Measurements from ENCODE around the gene RALGAPA2.
"Not testable (repeated sequence)": the region's sequence is repeated elsewhere in the genome, so short reads cannot be mapped to it uniquely, and the experiment has no call there.

Gene RALGAPA2

DNA sequence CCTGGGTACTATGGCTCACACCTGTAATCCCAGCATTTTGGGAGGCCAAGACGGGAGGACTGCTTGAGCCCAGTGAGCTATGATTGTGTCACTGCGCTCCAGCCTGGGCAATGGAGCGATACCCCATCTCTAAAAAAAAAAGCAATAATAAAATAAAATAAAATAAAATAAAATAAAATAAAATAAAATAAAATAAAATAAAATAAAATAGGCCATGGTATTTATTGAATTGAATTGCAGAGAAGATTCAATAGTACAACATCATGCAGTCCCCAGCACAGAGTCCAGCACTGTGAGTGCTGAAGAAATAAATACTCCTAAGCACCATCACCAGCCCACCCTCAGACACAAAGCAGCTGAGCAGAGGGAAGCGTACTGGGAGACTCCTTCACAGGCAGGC lies 144.7 kb downstream of the RALGAPA2 start:
- DNase-seq, result no peak

DNA sequence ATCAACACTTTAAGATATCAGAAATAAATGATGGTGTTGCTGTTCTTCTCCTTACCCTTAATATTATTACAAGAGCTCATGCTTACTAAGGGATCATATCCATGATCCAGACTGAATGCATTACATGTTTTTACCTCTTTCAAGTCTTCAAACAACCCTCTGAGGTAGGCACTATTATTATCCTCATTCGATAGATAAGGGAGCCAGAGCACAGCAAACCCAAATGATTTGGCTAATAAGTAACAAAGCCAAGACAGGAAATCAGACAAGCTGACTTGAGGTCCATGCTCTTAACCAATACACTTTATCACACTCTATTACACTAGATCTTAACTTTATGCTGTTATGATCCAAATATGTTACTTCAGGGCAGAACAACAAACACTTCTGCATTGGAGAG lies 145.9 kb downstream of the RALGAPA2 start:
- DNase-seq, result no peak

DNA sequence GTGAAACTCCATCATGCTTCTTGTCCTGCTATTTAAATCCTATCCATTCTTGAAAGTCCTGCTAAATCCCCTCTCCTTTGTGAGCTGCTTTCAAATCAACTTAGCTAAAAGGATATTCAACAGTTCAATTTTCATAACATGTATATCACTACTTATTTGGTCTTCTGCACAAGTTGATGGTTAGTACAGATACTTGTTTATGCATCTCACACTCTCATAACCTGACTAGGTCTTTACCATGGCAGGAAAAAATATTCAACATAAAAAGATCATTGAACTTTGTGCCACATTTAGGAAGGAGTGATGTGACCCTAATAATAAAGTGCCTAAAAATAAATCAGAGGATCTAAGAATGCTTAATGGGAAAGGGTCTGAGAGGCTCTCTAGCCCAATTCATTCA lies 148.2 kb downstream of the RALGAPA2 start:
- no peak for DNase-seq

DNA sequence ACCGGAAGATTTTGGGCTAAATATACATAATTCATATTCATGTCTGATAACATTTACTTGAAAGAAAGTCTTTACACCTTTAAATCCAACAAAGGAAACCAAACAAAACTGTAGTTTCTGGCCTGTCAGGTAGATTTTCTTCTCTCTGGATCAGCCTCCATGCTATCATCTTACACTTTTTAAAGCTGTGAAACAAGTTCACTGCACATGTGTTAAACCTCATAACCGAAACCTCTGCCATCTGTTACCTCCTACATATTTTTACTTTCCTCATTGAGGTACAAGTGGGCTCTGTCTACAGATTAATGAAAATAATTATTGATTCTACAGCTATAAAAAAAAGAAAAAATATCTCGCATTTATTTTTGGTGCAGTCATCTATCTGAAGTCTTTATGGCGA lies 149.9 kb downstream of the RALGAPA2 start:
- peak; percentile 37 for DNase-seq

DNA sequence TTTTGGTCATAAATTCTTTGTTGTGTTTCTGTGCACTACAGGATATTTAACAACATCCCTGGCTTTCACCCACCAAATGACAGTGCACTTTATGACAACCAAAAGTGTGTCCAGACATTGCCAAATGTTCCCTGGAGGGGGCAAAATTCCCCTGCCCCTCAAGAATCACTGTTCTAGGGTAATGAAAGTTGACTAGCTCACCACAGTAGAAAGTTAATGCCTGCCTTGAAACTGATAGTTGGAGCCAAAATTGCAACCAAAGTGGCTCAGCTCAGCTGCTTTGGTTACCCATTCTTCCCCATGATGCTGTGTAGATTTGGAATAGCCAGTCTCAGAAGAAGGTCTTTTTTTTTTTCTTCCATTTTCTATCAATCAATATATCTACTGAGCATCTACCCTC lies 150.6 kb downstream of the RALGAPA2 start:
- DNase-seq, result no peak

DNA sequence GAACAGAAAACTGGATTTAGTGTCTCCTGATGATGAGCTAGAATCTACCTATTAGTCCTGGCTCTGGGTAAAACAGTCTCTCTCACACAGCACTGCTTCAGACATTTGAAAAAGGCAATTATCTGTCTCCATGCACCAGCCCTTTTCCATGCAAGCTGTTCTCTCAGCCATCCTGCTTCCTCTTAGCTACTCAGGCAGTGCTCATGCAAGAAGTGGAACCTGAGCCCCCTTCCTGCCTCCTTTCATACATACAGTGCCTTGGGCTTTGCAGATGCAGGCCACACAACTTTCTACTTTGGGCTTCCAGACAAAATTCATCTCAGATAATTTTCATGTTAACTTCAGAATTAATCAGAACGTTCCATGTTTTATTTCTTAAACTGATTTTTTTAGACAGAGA lies 151.3 kb downstream of the RALGAPA2 start:
- DNase-seq, result peak; percentile 25

DNA sequence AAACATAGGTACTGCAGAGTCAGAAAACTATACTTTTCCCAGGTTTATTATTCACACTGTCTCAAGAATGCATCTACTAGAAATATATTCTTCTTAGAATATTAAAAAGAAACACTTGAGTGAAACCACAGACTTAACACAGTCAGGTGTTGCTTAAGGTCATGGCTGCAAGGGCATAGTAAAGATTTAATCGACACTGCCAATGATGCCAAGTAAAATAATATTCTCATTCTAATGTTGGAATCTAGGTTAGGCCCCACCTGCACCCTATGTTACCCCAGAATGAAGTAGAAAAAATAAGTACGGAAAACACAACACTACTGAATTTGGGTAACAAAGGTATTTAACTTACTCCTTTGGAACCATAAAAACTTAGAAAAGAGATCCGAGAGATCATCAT lies 155.0 kb downstream of the RALGAPA2 start:
- no peak for DNase-seq

DNA sequence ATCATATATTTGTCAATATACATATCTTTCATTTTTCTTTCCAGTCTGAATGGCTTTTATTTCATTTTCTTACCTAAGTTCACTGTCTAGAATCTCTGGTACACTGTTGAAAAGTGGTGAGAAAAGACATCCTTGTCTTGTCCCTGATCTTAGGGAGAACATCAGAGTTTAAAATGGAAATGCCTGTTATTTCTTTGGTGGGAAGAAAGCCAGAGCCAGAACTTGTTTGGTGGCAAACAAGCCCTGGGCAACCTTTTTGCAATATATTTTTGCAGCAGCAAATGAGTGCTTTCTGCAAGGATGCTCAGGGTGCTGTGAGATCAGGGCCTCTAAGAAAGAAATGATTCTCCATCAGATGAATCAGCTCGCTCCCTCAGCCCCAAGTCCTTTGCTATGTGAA lies 156.6 kb downstream of the RALGAPA2 start:
- no peak for DNase-seq

DNA sequence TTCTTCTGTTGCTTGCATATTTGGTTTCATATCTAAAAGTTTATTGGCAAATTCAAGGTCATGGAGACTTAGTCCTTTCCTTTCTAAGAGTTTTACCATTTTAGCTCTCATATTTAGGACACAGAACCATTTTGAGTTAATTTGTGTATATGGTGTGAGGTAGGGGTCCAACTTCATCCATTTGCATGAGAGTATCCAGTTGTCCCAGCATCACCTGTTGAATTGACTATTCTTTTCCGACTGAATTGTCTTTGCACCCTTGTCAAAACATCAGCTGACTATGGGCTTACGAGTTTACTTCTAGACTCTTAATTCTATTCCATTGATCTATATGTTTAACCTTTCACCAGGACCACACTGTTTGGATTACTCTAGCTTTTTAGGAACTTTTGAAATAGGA lies 157.5 kb downstream of the RALGAPA2 start:
- DNase-seq, result no peak

DNA sequence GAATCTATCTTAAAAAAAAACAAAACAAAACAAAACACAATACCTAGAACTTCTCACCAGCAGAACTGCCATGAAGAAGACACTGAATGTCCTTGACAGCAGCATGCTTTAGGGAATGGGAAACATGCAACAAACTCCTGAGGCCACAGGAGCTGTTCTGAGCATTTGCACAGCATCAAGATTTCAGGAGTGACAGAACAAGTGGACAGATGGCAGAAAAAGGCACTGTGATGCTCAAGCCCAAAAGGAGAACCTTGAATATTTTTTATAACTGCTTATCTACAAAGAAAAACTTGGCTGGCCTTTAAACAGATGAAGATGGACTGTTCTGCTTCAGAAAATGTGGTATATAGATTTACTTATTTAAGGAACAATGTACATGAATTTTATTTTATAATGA lies 158.9 kb downstream of the RALGAPA2 start:
- no peak for DNase-seq

DNA sequence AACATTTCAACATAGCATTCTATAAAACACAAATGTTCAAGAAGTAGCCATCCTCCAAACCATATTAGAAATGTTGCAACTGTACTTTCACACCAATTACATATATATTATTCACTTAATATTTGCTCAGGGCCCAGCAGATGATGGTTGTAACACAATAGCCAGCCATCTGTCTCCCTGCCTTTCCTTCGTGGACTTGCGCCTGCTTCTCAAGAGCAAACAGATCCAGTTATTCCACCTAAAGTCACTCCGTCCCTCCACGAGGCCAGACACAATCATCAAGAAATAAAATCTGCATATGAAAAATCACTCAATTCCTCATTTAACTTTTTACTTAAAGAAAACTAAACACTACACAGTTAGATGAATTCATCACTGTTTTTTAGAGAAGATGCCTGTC lies 160.4 kb downstream of the RALGAPA2 start:
- peak; percentile 74 for DNase-seq

DNA sequence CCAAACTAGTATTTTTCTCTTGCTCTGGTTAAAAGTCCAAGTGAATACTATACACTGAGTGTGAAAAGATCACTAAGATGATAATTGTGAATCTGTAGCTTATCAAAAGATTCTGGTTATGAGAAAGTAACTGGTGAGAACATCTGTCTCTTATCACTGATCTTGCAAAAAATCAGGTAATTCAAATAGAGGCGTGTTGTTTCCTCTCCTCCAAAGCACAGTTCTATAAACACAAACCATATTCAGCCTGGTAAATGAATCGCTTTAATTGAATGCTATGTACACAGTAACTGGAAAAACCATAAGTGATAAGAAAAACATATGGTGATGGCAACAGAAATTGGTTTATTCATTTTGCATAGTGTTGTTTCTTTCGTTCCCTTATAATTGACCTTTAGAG lies 161.0 kb downstream of the RALGAPA2 start:
- DNase-seq, result peak; percentile 55

DNA sequence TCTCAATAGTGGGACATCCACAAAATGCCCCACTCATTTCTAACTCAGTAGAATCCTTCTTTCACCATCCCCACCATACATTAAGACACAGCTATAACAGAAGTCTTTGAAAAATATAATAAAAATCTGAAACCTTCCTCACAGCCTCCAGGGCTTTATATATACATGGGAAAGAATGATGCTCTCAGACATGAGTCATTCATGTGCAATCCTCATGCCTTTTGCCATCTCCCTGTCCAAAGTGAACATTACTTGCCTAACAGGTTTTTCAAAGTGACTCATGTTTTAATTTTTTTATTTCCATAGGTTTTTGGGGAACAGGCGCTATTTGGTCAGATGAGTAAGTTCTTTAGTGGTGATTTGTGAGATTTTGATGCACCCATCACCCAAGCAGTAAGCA lies 162.7 kb downstream of the RALGAPA2 start:
- peak; percentile 46 for DNase-seq

DNA sequence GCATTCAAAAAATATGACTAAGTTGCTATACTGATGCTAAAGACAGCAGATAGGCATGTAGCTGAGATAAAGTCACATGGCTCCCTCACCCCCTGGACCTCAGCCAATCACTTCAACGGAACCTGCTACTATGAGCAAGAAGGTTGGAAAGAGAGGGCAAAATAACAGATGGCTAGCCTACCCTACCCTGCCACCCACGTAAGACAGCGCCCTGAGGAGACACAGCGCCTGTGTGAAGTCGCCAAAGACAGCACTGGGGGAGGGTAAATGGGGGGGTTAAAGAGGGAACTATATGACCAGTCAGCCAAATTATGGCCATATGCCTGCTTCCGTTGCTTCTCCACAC lies 163.2 kb downstream of the RALGAPA2 start:
- DNase-seq, result peak; percentile 97

DNA sequence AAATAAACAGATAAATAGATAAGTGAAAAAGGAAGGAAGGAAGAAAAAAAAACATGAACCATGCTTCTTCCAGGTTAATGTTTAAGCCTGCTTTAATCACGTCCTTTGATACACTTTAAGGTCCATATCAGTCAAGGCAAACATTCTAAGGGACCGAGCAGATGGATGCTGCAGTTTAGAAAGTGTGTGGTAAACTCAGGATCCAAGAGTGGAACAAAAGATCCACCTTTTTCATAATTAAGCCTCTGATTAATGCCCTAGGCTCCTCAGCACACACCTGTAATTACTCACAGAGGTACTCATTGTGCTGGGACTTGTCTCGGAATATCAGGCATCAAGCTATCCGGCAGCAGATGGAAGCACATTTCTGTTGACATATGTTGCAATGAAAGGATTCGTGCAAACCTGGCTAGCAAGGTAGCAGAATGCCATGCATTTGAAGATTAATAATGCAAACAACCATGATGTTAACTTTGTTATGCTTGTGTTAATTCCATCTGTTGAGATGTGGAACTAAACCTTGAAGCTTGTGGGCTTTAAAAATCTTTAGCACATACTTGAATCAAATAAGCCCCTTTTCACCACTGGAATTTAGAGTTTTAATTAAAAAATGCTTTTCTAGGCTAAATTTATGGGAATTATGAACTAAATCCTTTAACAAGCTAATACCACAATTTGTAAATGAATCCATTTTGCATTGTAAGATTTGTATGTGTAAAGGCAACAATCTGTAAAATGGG lies 163.7 kb downstream of the RALGAPA2 start:
- DNase-seq, result peak; percentile 90

DNA sequence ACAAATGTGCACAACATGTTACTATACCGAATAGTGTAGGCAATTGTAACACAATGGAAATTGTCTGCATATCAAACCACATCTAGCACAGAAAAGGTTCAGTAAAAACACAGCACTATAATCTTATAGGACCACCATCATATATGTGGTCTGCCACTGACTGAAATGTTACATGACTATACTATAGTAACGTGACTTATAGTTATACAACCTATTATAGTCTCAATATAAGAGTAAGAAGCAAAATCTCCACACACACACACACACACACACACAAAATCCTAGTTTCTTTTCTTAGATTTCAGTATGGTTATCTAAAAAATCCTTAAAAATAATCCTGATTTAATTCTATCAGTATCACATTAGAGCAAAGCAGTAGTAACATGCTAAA lies 164.6 kb downstream of the RALGAPA2 start:
- no peak for DNase-seq

DNA sequence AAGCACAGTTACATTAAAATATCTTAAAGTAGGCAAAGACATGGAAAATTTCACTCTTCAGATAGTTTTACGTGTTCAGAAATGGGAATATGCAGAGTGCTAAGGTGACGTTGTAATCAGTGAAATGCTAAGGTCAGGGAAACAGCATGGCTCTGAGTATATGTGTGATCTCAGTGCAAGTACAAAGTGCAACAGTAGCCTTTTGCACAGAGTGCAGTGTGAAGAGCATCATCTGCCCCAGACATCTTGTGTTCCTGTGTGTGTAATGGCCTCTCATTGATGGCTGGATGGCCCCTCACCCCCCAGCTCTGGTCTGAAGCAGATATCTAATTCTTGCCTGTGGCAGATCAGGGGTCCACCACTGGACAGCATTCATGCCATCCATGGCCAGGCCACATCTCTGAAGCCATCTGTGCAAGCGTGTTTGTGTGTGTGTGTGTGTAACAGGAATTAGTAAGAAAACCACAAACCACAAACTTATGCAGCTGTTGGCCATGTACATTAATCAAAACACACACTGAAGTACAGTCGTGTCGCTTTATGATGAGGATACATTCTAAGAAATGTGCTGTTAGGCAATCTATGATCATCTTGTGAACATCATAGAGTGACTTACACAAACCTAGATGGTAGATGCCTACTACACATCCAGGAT lies 165.1 kb downstream of the RALGAPA2 start:
- DNase-seq, result no peak

DNA sequence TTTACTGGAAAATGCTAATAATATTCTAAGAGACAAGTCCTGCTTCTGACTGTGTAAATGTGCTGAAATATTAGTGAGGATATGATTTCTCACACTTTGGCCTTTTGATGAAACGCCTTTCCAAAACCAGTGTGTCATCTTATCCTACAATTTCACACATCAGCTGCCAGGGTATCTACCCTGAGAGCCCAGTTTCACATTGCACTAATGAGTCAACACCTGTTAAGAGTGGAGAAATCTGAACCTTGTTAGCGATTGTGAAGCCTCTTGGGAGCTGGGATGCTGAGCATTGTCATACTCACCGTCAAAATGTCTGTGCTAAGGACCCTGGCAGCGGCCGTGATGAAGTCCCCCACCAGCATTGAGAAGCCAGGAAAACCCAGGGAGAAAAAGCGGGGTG lies 166.0 kb downstream of the RALGAPA2 start:
- DNase-seq, result peak; percentile 25

DNA sequence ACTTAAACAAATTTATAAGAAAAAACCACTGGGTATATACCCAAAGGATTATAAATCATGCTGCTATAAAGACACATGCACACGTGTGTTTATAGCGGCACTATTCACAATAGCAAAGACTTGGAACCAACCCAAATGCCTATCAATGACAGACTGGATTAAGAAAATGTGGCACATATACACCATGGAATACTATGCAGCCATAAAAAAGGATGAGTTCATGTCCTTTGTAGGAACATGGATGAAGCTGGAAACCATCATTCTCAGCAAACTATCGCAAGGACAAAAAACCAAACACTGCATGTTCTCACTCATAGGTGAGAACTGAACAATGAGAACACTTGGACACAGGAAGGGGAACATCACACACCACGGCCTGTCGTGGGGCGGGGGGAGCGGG lies 169.1 kb downstream of the RALGAPA2 start:
- DNase-seq, result not testable (repeated sequence)

DNA sequence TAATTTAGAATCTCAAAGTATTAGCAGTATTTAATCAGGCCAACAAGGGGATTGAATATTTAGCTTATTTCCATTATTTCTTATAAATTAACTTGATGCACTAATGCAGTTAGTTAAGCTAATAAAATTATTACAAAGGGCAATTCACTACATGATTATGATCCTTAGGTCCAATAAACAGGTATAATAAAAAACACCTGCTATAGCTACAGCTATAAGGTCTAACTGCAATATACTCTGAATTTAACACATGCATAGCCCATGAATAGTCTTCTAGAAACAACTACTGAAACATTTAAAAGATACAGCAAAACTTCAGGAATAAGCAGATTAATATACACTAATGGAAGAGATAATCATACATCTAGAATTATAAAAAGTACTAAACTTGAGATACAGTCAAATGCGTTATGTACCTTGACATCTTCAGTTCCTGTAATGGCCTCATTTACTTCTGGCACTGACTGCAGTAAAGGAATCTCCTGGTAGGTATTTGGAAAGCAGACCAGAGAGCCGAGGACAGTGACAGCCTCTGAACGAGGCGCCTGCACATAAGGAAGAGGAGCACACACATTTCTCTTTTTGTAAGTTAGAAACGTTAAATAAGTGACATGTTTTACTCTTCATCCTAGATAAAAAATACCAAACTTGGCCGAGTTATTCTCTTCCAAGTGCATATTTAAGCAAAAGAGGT lies 176.1 kb downstream of the RALGAPA2 start:
- no peak for DNase-seq

DNA sequence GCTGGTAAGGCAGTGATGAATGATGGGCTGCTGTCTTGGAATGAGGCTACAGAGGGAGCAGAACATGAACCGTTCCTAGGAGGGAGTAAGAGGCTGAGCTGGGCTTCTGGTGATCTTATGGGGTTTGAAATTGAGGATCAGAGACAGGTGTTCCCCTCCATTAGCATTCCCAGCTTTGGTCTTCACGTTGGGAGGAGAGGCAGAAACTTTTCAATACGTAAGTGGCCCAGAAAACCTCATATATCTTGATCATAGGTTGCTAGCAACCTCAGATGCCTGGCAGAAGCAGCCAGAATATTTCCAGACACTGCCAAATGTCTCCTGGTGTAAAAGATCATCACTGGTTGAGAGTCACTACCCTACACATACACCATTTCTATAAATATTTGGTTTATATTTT lies 177.4 kb downstream of the RALGAPA2 start:
- DNase-seq, result no peak

DNA sequence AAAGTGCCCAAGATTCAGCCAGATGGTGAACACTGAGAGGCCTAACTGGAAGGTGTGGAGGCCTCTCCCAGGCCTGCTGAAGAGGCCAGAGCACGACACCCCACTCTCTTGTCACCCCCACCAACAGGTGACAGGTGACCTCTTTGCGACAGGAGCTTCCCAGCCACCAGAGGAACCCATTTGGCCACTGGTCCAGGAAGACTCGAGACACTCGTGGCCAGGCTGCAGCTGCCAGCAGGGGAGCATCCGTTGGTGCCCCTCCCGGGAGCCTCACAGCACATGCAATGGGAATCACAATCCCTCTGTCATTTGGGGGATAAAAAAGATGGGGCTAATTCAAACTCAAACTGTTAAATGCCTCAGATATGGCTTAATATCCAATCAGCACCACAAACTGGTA lies 181.2 kb downstream of the RALGAPA2 start:
- no peak for DNase-seq

DNA sequence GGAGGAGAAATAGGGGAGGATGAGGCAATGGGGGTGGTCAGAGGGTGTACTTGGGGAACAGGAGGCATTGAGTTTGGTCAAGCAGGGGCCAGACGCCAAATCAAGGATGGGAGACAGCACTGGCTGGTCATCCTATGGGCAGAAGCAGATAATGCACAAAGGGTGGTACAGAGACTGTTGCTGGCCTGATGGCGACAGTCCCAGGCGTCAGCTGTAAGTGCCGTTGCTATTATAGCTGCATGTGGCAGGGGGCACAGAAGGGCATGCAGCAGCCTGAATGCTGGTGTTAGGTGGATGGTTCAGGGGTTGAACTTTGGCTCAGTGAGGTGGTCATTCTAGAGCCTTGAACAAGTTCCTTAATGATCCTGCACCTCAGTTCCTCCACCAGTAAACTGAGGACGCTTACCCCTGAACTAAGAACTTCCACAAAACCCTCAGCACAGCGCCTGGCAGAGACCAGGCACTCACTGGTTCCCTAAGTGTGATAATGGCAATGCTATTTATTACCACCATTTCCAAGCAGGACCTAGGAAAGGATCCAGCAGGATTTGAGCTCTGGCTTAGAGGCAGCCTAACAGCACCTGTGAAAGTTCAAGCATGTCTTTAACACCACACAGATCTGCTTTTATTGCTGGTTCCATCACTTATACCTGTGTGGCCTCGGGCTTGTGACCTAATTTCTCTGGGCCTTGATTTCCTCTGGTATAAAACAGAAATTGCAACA lies 181.9 kb downstream of the RALGAPA2 start:
- DNase-seq, result no peak

DNA sequence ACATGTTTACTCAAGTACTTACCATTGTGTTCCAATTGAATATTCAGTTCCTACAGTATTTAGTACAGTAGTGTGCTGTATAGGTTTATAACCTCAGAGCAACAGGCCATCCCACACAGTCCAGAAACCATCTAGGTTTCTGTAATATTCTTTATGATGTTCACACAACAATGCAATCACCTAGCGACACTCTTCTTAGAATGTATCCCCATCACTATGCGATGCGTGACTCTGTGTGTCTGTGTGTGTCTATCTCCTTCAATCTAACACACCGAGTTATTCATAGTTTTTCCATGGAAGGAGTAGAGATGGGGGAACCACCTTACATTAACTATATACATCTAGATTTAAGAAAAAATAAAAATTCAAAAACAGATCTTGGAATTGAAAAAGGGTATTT lies 182.8 kb downstream of the RALGAPA2 start:
- DNase-seq, result no peak

Measured in NCI-H1694 (cell line).